ENCODE data around the gene CYTH4. TPM values are rescaled to one million over a fixed set of nuclear protein-coding genes. Genes with fewer than 3 reads are reported as not detected.

The CYTH4 gene
- total and polyA plus RNA-seq, 4 donors, result 10.5 to 84.2 (median 35.0) TPM

DNA sequence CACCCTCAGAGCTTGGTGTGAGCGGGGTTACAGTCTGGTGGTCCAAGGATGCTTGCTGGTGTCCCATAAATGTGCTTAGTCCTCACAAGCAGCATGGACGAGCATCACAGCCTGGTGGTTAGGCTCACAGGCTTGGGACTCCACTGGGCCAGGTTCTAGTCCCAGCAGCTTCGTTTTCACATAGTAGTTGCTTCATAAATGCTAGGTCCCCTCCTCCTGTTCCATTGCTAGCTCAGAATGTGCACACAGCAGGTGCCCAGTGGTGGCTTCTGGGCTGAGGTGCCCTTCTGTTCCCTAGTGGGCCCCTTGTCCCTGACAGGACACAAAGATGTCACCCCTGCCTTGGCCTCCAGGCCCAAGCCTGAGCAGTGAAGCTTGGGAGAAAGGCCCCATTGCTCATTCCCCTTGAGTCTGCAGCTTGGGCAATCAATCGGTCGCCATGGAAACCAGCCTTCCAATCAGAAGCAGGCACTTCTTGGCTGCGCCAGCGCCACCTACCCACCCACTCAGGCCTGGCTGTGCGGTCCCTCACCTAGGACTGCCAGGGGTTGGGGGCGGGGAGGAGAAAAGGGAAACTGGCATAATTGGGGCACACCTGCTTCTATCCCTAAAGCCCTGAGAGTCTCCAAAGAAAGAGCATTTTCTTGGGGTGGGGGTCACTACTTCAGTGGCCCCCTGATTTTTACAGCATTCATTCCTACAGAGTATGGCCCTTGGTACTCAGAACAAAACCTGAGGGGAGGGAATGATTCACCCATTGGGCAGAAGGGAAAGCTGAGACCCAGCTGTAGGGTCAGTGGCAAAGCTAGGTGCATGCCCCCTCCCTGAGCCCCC lies 48.1 kb downstream of the CYTH4 start:
- Histone ChIP-seq H3K36me3 (ENCODE audit: control insufficient read depth in 4 of 4, insufficient read depth in 4 of 4, low read length in 4 of 4) (no peaks in the 10 kb centered on the region), H3K9me3 (ENCODE audit: control insufficient read depth in 4 of 4, insufficient read depth in 3 of 4, low read length in 3 of 4) (no peaks in the 10 kb centered on the region), H3K27ac (ENCODE audit: low read depth in 1 of 2, low read length in 1 of 2) (no peak overlapping the region), H3K4me3 (no peak overlapping the region), H3K4me1 (ENCODE audit: control insufficient read depth in 5 of 5, insufficient read depth in 5 of 5, low read length in 5 of 5) (peaks cover 0 to 7% (median 0%) of the 10 kb centered on the region in 5 donors), H3K27me3 (ENCODE audit: control insufficient read depth in 3 of 3, insufficient read depth in 3 of 3, low read length in 2 of 3) (peaks cover 0 to 50% (median 45%) of the 10 kb centered on the region in 3 donors), H3K9ac (ENCODE audit: insufficient read depth in 1 of 2, low read length in 2 of 2) (no peak overlapping the region)
- TF ChIP-seq, protein P1, sequence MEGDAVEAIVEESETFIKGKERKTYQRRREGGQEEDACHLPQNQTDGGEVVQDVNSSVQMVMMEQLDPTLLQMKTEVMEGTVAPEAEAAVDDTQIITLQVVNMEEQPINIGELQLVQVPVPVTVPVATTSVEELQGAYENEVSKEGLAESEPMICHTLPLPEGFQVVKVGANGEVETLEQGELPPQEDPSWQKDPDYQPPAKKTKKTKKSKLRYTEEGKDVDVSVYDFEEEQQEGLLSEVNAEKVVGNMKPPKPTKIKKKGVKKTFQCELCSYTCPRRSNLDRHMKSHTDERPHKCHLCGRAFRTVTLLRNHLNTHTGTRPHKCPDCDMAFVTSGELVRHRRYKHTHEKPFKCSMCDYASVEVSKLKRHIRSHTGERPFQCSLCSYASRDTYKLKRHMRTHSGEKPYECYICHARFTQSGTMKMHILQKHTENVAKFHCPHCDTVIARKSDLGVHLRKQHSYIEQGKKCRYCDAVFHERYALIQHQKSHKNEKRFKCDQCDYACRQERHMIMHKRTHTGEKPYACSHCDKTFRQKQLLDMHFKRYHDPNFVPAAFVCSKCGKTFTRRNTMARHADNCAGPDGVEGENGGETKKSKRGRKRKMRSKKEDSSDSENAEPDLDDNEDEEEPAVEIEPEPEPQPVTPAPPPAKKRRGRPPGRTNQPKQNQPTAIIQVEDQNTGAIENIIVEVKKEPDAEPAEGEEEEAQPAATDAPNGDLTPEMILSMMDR (IDR thresholded peaks at IDR 0.05; ENCODE audit: control extremely low read depth, extremely low read depth), result no peak
- WGBS, 2 donors, result 61 to 70% methylated on average over 9 of the region's 9 CpGs
- peak; percentile 72 to 83 (median 80) for DNase-seq
- no peak for ATAC-seq (ENCODE audit: insufficient read depth, low FRiP score)

DNA sequence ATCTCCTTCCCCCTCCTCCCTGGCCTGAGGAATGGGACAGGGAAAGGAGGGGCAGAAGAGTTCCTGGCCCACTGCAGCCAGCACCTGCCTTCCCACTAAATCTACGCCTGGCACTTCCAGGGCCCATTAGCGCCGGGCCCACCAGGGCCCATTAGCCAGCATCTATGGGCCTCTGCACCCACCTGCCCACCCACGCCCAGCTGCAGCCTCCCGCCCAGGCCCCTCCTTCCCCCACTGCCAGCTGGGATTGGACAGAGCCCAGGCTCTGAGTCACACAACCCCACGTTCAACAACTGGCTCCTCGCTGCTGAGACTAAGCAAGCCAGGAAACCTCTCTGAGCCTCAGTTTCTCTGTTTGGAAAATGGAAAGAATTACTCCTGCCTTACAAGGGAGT lies 48.7 kb downstream of the CYTH4 start:
- H3K4me1 ChIP-seq (ENCODE audit: control insufficient read depth in 5 of 5, insufficient read depth in 5 of 5, low read length in 5 of 5), result peaks cover 0 to 10% (median 0%) of the 10 kb centered on the region in 5 donors
- no peak overlapping the region for H3K9ac ChIP-seq (ENCODE audit: insufficient read depth in 1 of 2, low read length in 2 of 2)
- peaks cover 0 to 52% (median 41%) of the 10 kb centered on the region in 3 donors for H3K27me3 ChIP-seq (ENCODE audit: control insufficient read depth in 3 of 3, insufficient read depth in 3 of 3, low read length in 2 of 3)
- H3K27ac ChIP-seq (ENCODE audit: low read depth in 1 of 2, low read length in 1 of 2), result no peak overlapping the region
- DNase-seq (no peak), ATAC-seq (ENCODE audit: insufficient read depth, low FRiP score) (no peak)
- no peak overlapping the region for H3K4me3 ChIP-seq
- TF ChIP-seq, protein P1 (IDR thresholded peaks at IDR 0.05; ENCODE audit: control extremely low read depth, extremely low read depth), result no peak
- H3K9me3 ChIP-seq (ENCODE audit: control insufficient read depth in 4 of 4, insufficient read depth in 3 of 4, low read length in 3 of 4), result no peaks in the 10 kb centered on the region
- H3K36me3 ChIP-seq (ENCODE audit: control insufficient read depth in 4 of 4, insufficient read depth in 4 of 4, low read length in 4 of 4), result no peaks in the 10 kb centered on the region
- 65 to 69% methylated on average over 7 of the region's 7 CpGs for WGBS, 2 donors

DNA sequence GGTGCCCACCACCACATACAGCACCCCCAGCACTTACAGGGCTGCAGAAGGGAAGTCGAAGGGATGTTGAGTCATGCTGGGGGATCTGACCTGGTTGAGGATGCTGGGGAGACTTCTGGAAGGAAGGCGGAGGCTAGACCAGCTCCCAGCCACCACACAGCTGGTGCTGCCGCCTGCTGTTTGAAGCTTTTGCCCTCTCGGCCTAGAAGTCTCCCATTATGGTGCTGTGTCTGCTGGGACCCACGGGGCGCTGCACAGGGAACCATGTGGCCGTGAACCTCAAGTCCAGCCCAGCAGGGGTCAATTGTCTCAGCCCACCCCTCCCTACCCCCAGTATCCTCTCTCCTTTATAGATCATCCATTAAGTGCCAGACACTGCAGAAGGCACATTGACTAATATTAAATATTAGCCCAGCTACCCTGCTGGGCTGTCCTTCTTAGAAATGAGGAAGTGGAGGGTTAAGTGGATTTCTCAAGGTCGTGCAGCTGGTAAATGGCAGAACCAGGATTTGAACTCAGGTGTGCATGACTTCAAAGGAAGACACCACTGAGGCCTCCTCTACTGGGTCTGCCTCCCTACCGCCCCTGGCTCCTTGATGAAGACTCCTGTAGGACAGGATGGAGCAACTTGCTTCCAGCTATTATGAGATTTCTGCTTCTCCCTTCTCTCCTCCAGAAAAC lies 49.7 kb downstream of the CYTH4 start:
- Histone ChIP-seq H3K27me3 (ENCODE audit: control insufficient read depth in 3 of 3, insufficient read depth in 3 of 3, low read length in 2 of 3) (peaks cover 0 to 46% (median 43%) of the 10 kb centered on the region in 3 donors), H3K4me1 (ENCODE audit: control insufficient read depth in 5 of 5, insufficient read depth in 5 of 5, low read length in 5 of 5) (peaks cover 0 to 10% (median 0%) of the 10 kb centered on the region in 5 donors), H3K9ac (ENCODE audit: insufficient read depth in 1 of 2, low read length in 2 of 2) (no peak overlapping the region), H3K9me3 (ENCODE audit: control insufficient read depth in 4 of 4, insufficient read depth in 3 of 4, low read length in 3 of 4) (no peaks in the 10 kb centered on the region), H3K4me3 (no peak overlapping the region), H3K27ac (ENCODE audit: low read depth in 1 of 2, low read length in 1 of 2) (no peak overlapping the region), H3K36me3 (ENCODE audit: control insufficient read depth in 4 of 4, insufficient read depth in 4 of 4, low read length in 4 of 4) (no peaks in the 10 kb centered on the region)
- WGBS, 2 donors, result 69 to 77% methylated on average over 9 of the region's 9 CpGs
- DNase-seq (no peak), ATAC-seq (ENCODE audit: insufficient read depth, low FRiP score) (no peak)
- TF ChIP-seq, protein P1 (IDR thresholded peaks at IDR 0.05; ENCODE audit: control extremely low read depth, extremely low read depth), result no peak
